Measurements from ENCODE around the gene ZDHHC24. TPM values are rescaled to one million over a fixed set of nuclear protein-coding genes. Genes with fewer than 3 reads are reported as not detected.
"Not testable (repeated sequence)": the region's sequence is repeated elsewhere in the genome, so short reads cannot be mapped to it uniquely, and the experiment has no call there.

Gene ZDHHC24
- total and polyA plus RNA-seq, 10 of the 15 experiments (the other 5 are each of a cell fraction or from before 2014, with no cell fraction given), result 0.86 to 17.5 (median 6.8) TPM

DNA sequence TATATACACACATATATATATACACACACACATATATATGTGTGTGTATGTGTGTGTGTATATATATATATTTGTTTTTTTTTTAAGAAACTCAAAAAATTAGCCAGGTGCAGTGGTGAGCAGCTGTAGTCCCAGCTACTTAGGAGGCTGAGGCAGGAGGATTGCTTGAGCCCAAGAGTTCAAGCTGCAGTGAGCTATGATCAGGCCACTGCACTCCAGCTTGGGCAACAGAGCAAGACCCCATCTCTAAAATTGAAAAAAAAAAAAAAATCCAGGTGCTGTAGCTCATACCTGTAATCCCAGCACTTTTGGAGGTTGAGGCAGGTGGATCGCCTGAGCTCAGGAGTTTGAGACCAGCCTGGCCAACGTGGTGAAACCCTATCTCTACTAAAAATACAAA is 43.5 kb upstream of the ZDHHC24 start:
- BruUV-seq (replicated peaks); H2AFZ ChIP-seq (ENCODE audit: control insufficient read depth, low read depth, low read length); H3K27me3 ChIP-seq (replicated peaks in 1 of 2; ENCODE audit: control insufficient read depth in 2 of 2, insufficient read depth in 2 of 2, low read length in 1 of 2); H4K20me1 ChIP-seq (ENCODE audit: control insufficient read depth, insufficient read depth); H3K36me3 ChIP-seq (ENCODE audit: control insufficient read depth in 2 of 2, insufficient read depth in 2 of 2, low read length in 1 of 2); H3K9ac ChIP-seq (ENCODE audit: control insufficient read depth, insufficient read depth, low read length); H3K4me2 ChIP-seq (ENCODE audit: control insufficient read depth, insufficient read depth); H3K27ac ChIP-seq (ENCODE audit: control insufficient read depth, insufficient read depth); H3K4me3 ChIP-seq; FAIRE-seq; in situ Hi-C loops (cut with MboI); ATAC-seq; H3K79me2 ChIP-seq (ENCODE audit: control insufficient read depth, insufficient read depth, low read length); H3K9me3 ChIP-seq (replicated peaks; ENCODE audit: control insufficient read depth, insufficient read depth, low read length); H3K4me1 ChIP-seq (ENCODE audit: control insufficient read depth, insufficient read depth, low read length); DNase-seq (ENCODE audit: low read depth, low spot score); intact Hi-C loops (cut with micrococcal nuclease; ENCODE audit: unreplicated experiment): not testable (repeated sequence)
- POLR2A ChIA-PET, result interaction anchor here (1.5 to 6.8 kb wide), 2 partner anchors 23 to 88 kb away, joined by 3 to 26 read pairs; partner anchors contain the start of gene RBM4B
- SMC1A ChIA-PET (ENCODE audit: uncharacterized antibody, unreplicated experiment), result interaction anchor here (1.0 to 2.1 kb wide), 2 partner anchors 11 to 89 kb away, joined by 3 to 8 read pairs; partner anchors contain the start of gene RBM4B
- CTCF ChIA-PET, result interaction anchor here (0.6 to 1.3 kb wide), 2 partner anchors 30 to 153 kb away, joined by 3 read pairs; no protein-coding TSS in a partner anchor
- RAD21 ChIA-PET (ENCODE audit: unreplicated experiment), result interaction anchor here (0.7 kb wide), 1 partner anchor 49 kb away, joined by 3 read pairs; the partner anchor contains the start of gene RBM4
- 47% methylated on average over 2 of the region's 2 CpGs for WGBS (ENCODE audit: insufficient coverage, insufficient replicate concordance, low lambda C conversion rate, missing lambda C conversion rate)

DNA sequence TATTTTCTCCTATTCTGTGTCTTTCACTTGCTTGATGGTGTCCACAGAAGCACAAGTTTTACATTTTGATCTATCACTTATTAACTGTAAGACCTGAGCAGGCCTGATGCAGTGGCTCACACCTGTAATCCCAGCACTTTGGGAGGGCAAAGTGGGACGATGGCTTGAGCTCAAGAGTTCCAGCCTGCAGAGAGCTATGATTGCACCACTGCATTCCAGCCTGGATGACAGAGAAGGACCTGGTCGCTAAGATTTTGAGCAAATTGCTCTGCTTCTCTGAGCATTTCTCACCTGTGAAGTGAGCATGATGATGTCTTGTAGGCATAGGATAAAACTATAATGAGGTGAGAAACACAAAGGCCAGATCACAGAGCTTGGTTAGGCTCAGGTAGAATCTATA is 40.3 kb upstream of the ZDHHC24 start:
- H3K9me3 ChIP-seq (replicated peaks; ENCODE audit: control insufficient read depth, insufficient read depth, low read length), result peaks cover 2% of the 10 kb centered on the region; the same call in 1 of the 3 replicates
- H3K4me1 ChIP-seq (ENCODE audit: control insufficient read depth, insufficient read depth, low read length), result no peaks in the 10 kb centered on the region
- BruUV-seq (replicated peaks), result no TSS peak
- no peak overlapping the region for H3K9ac ChIP-seq (ENCODE audit: control insufficient read depth, insufficient read depth, low read length)
- ChIA-PET POLR2A (interaction anchor here (0.8 kb wide), 1 partner anchor 161 kb away, joined by 5 read pairs; no protein-coding TSS in a partner anchor), CTCF (interaction anchor here (0.5 to 1.7 kb wide), 2 partner anchors 49 to 92 kb away, joined by 3 to 7 read pairs; partner anchors contain the start of gene RBM4B), RAD21 (ENCODE audit: unreplicated experiment) (interaction anchor here (0.9 kb wide), 1 partner anchor 52 kb away, joined by 3 read pairs; the partner anchor contains the start of gene RBM4), SMC1A (ENCODE audit: uncharacterized antibody, unreplicated experiment) (no interaction called here)
- in situ Hi-C loops (cut with MboI) (no loop called here), intact Hi-C loops (cut with micrococcal nuclease; ENCODE audit: unreplicated experiment) (no loop called here)
- DNase-seq (ENCODE audit: low read depth, low spot score) (no peak), FAIRE-seq (no peak), ATAC-seq (no peak)
- no peak overlapping the region for H3K4me3 ChIP-seq
- H3K4me2 ChIP-seq (ENCODE audit: control insufficient read depth, insufficient read depth), result no peak overlapping the region
- no peaks in the 10 kb centered on the region for H3K27me3 ChIP-seq (replicated peaks in 1 of 2; ENCODE audit: control insufficient read depth in 2 of 2, insufficient read depth in 2 of 2, low read length in 1 of 2)
- WGBS (ENCODE audit: insufficient coverage, insufficient replicate concordance, low lambda C conversion rate, missing lambda C conversion rate), result 23% methylated on average over 2 of the region's 2 CpGs
- no peaks in the 10 kb centered on the region for H3K36me3 ChIP-seq (ENCODE audit: control insufficient read depth in 2 of 2, insufficient read depth in 2 of 2, low read length in 1 of 2)
- H2AFZ ChIP-seq (ENCODE audit: control insufficient read depth, low read depth, low read length), result no peak overlapping the region
- H3K79me2 ChIP-seq (ENCODE audit: control insufficient read depth, insufficient read depth, low read length), result no peaks in the 10 kb centered on the region
- H3K27ac ChIP-seq (ENCODE audit: control insufficient read depth, insufficient read depth), result no peak overlapping the region
- no peaks in the 10 kb centered on the region for H4K20me1 ChIP-seq (ENCODE audit: control insufficient read depth, insufficient read depth)
- TF ChIP-seq ESRRA (IDR thresholded peaks at IDR 0.05; ENCODE audit: low read length), result no peak
- TF ChIP-seq, protein P1, sequence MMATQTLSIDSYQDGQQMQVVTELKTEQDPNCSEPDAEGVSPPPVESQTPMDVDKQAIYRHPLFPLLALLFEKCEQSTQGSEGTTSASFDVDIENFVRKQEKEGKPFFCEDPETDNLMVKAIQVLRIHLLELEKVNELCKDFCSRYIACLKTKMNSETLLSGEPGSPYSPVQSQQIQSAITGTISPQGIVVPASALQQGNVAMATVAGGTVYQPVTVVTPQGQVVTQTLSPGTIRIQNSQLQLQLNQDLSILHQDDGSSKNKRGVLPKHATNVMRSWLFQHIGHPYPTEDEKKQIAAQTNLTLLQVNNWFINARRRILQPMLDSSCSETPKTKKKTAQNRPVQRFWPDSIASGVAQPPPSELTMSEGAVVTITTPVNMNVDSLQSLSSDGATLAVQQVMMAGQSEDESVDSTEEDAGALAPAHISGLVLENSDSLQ (IDR thresholded peaks at IDR 0.05), result no peak
- TF ChIP-seq, protein P2, sequence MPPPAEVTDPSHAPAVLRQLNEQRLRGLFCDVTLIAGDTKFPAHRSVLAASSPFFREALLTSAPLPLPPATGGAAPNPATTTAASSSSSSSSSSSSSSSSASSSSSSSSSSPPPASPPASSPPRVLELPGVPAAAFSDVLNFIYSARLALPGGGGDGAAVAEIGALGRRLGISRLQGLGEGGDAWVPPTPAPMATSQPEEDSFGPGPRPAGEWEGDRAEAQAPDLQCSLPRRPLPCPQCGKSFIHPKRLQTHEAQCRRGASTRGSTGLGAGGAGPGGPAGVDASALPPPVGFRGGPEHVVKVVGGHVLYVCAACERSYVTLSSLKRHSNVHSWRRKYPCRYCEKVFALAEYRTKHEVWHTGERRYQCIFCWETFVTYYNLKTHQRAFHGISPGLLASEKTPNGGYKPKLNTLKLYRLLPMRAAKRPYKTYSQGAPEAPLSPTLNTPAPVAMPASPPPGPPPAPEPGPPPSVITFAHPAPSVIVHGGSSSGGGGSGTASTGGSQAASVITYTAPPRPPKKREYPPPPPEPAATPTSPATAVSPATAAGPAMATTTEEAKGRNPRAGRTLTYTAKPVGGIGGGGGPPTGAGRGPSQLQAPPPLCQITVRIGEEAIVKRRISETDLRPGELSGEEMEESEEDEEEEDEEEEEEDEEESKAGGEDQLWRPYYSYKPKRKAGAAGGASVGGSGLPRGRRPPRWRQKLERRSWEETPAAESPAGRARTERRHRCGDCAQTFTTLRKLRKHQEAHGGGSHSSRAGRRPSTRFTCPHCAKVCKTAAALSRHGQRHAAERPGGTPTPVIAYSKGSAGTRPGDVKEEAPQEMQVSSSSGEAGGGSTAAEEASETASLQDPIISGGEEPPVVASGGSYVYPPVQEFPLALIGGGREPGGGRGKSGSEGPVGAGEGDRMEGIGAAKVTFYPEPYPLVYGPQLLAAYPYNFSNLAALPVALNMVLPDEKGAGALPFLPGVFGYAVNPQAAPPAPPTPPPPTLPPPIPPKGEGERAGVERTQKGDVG (CRISPR knock-in tag; IDR thresholded peaks at IDR 0.05), result no peak
- TF ChIP-seq SMARCA5 (IDR thresholded peaks at IDR 0.05), result no peak
- TF ChIP-seq CHD1 (IDR thresholded peaks at IDR 0.05; ENCODE audit: low read depth, low read length), result no peak
- no peak for TF ChIP-seq POLR2AphosphoS2 (IDR thresholded peaks at IDR 0.05; ENCODE audit: low read depth, low read length)
- no peak for TF ChIP-seq STAT1 (conservative IDR thresholded peaks at IDR 0.05)
- TF ChIP-seq ZNF24 (IDR thresholded peaks at IDR 0.05), result no peak
- no peak for TF ChIP-seq CHD2 (IDR thresholded peaks at IDR 0.05; ENCODE audit: borderline replicate concordance, low read depth, low read length)
- no peak for TF ChIP-seq TARDBP (IDR thresholded peaks at IDR 0.05; ENCODE audit: borderline replicate concordance)

Measured in GM12878 (cell line).